Measurements from ENCODE around the gene BMP5.

The BMP5 gene

GRCh38 chr6:55811074-55811473 is 64.3 kb downstream of the BMP5 start:
- DNase-seq (ENCODE audit: low read depth in 2 of 2), result no peak

DNA sequence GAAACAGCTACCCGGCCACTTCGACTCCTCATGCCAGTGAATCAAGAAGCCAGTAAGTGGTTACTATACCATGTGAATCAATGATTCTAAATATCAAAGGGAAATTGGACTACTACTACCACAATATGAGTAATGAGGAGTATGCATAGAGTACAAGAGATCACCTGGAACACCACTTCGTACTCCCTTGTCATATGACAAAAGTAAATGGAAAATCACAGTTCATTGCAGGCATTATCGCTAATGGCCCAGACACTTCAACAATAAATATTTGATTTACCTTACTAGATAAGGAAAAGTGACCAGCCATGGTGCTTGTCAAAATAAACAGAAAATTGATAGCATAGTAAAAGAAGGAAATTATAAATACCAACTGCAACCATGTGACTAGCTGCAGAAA is 73.1 kb downstream of the BMP5 start:
- no peak for DNase-seq (ENCODE audit: low read depth in 2 of 2)

- DNase-seq (ENCODE audit: low read depth in 2 of 2), result no peak
Observed at GRCh38 chr6:55798571-55798970, 76.8 kb downstream of the BMP5 start.

DNA sequence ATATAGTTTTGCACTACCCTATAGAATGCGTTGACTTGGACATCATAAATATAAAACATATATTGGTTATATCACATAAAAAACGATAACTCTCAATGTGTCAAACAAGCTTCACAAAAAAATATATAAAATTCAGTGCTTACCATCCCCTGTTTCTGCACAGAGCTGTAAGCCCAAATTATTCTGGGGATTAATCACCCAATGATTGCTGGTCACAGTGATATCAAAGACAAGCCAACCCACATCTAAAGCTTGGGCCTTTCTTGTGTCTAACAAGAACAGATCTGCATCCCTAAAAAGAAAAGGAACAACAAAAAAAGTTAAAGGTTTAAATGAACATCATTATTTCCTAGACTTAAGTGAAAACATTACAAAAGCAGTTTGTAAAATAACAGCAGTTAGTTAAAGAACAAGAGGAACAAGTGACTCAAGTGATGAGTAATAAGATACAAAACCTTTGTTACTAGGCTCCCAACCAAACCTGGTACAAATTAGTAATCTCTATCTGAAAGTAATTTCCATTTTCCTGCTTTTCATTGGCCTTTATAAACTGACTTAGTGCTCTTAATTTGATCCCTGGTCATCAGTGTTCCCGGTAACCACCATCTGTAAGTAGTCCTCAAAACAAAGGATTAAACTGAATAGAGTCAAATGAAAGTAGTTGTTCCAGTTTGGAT is 81.1 kb downstream of the BMP5 start:
- no peak for DNase-seq (ENCODE audit: low read depth in 2 of 2)

- DNase-seq (ENCODE audit: low read depth in 2 of 2), result no peak
Observed at GRCh38 chr6:55785273-55785672, 90.1 kb downstream of the BMP5 start.

DNA sequence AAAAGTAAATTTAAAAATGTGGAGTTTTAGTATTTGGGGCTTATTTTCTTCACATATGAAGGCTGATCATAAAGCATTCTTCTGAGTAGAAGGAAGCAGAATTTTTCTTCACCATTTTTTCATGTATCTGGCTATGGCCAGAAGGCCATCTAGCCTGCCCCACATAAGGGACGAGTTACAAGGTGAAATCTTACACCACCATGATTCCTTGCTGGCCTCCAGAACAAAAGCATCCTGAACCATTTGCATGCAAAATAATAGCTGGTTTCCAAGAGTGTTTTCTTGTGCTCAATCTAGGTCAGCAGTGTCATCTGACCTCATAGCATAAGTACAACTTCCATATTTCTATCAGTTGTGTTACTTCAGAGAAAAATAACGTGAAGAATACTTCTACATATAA is 93.1 kb downstream of the BMP5 start:
- DNase-seq (ENCODE audit: low read depth in 2 of 2), result no peak

DNA sequence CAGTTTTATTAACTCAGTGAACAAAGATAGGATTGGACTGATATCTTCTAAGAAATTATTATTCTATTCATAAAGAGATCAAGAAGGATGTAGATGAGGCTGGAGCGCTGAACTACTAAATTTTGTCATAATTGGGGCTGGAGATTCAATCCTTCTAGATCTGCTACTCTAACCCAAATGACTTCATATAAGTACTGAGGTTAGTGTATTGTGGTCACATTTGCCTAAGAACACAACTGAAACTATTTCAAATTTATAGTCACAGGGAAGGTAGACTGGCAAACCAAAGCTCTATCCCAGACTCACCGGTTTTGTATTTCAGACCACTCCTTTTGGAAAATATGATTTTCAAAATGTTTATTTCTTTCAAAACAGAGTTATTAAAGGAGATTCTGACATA is 96.7 kb downstream of the BMP5 start:
- no peak for DNase-seq (ENCODE audit: low read depth in 2 of 2)

GRCh38 chr6:55777469-55777868 is 97.9 kb downstream of the BMP5 start:
- no peak for DNase-seq (ENCODE audit: low read depth in 2 of 2)

GRCh38 chr6:55776113-55776512 is 99.3 kb downstream of the BMP5 start:
- DNase-seq (ENCODE audit: low read depth in 2 of 2), result no peak

GRCh38 chr6:55775029-55775318 is 100.4 kb downstream of the BMP5 start:
- no peak for DNase-seq (ENCODE audit: low read depth in 2 of 2)

DNA sequence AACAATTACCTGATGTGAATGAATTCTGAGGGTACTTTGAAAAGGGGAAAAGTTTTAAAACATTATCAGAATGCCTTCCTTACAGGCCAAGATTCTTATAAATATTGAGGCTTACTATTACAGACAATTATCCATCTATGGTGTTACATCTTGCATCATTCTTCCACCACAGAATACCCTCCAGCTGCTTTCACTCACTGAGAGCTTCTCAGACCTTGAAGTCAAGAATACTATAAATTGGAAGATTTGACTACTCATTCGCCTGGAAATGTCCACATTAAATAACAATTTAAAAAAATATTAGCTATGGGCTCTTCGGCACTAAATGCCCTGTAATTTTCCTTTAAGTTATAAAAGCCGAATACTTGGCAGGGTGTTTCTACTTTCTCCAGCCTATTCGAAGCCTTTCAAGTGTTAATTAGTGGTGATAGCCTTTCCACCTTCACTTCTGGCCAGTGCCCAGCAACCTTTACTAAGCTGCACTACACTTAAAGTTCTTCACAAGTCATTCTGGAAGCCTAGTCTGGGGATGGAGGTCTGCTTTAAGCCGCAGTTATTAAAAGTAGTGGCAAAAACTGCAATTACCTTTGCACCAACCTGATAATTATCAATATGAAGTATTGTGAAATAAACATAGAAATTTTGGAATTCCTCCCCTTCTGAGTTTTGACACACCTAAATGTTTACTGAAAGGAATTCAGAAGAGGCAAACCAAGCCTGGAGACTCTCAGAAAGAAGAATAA is 100.9 kb downstream of the BMP5 start:
- DNase-seq (ENCODE audit: low read depth in 2 of 2), result no peak

DNA sequence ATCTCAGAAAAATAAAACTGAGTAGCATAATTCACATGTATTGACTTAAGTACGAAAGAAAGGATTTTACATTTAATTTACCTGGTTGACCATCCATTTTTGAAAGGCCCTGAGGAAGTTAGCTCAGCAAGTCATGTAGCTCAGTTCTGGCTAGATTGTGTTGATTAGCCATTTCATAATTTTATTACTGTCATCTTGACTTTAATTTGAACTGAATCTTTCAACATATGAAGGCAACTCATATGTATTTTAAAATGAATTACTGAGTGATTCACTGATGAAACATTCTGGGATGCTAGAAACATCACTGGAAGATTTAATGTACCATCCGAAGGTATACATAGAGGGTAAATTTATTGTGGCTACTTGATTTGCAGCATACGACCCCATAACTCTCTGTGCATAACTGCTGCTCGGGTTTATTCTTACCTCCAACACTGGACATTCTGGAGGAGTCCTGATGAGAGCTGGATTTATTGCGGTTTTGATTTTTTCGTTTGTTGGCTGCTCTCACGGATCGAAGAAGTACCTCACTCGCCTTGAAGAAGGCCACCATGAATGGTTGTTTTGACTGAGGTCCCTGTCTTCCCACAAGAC is 101.7 kb downstream of the BMP5 start:
- no peak for DNase-seq (ENCODE audit: low read depth in 2 of 2)

DNA sequence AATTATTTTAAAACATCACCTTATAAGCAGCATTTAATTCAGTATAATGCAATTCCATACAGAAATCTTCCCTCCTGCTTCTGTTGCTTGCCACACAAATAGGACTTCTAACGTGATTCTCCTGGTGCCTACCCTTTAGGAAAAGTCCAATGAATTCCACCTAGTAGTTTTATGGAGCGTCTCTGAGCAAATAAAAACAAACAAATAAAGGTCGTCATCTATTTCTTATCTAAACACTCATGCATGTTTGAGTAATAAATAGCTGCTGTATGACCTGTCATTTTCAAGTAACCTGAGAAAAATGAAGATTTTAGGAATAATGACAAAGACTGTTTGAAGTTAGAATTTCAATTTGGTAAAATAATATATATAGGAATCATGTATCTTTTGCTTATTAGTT is 102.7 kb downstream of the BMP5 start:
- DNase-seq (ENCODE audit: low read depth in 2 of 2), result no peak

GRCh38 chr6:55759536-55759935 is 115.9 kb downstream of the BMP5 start:
- DNase-seq (ENCODE audit: low read depth in 2 of 2), result no peak

DNA sequence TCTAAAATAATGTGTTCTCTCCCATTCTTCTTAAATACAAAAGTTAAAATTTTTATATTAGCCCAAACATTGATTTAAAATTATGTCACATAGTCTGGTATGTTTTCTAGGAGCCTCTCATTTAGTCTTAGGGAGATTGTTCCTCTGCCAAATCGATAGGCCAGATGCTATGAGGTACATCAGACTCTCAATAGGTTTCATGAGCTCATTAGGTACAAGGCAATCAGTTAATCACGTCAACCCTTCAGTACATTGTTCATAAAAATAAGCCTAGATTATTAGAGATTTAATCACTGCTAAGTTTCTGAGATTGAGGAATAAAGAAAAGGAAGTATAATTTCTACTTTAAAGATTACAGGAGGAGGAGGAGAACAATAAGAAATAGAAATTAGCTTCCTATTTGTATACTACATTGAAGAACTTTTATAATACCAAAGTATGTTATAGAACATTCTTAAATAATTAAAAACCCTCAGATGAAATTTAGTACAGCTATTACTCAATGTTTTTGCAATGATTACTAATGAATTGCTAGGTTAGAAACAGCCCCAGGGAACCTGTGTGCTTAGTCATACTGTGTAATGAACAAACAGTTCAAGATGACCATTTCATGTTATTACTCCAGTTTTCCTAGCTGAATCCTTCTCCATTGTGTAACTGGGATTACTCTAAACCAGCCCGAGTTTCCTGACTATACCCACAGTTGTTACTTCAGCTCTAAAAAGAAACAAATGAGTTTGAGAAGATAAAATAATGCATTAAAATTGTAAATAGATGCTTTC is 117.0 kb downstream of the BMP5 start:
- no peak for DNase-seq (ENCODE audit: low read depth in 2 of 2)

- no peak for DNase-seq (ENCODE audit: low read depth in 2 of 2)
Observed at GRCh38 chr6:55756531-55757031, 118.8 kb downstream of the BMP5 start.

- no peak for DNase-seq (ENCODE audit: low read depth in 2 of 2)
Observed at GRCh38 chr6:55748880-55749279, 126.5 kb downstream of the BMP5 start.

- no peak for DNase-seq (ENCODE audit: low read depth in 2 of 2)
Observed at GRCh38 chr6:55746473-55746872, 128.9 kb downstream of the BMP5 start.

- DNase-seq (ENCODE audit: low read depth in 2 of 2), result no peak
Observed at GRCh38 chr6:55734256-55734655, 141.1 kb downstream of the BMP5 start.

DNA sequence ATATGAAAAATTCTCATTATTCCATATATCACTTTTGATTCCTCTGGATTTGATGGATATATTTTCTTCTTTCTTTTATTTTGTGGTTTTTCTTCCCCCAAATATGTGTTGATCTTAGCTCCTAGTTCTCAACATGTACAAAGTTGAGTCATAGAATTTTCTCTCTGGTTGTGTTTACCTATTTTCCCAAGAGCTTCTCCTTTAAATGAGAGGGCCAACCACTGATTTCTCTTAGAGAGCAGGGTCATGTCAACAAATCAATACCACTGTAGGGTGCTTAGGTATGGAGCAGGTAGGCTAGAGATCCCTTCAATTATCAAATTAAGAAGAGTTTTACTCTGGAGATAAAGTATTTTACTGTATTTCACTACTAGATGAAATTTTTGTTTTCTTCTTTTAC is 145.7 kb downstream of the BMP5 start:
- no peak for DNase-seq (ENCODE audit: low read depth in 2 of 2)

DNA sequence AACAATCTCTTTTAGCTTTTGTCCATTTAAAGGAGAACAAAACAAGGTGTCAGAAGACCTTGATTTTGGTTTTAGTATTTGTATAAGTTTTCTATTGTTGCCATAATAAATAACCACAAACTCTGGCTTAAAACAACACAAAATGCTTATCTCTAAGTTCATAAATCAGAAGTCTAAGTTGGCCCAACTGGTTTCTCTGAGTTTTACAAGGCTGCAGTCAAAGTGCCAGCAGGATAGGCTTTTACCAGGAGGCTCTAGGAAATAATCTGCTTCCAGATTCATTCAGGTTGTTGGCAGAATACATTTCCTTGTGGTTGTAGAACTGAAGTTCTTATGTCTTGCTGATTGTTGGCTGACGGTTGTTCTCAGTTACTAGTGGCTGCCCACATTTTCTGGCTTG is 149.2 kb downstream of the BMP5 start:
- DNase-seq (ENCODE audit: low read depth in 2 of 2), result no peak

DNA sequence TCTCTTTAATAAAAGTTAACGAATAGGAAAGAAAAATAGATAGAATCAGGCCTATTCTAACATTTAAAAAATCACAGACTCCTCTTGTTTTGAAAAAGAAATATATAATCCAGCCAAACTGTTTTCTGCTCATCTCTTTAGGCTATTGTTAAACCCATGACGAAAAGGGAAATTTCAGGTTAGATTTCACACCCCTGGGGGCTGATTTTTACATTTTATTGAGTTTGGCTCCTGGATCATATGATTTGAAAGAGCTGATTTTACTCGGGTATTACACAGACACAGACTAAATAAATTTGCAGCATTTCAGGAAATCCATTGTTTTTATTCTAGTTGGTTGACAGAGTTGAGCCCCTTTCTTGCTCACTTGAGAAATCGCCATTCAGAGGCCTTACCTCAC is 160.6 kb downstream of the BMP5 start:
- DNase-seq (ENCODE audit: low read depth in 2 of 2), result no peak

GRCh38 chr6:55713436-55713835 is 162.0 kb downstream of the BMP5 start:
- DNase-seq (ENCODE audit: low read depth in 2 of 2), result no peak

All from stimulated activated CD8-positive, alpha-beta memory T cell treated with anti-CD3 and anti-CD28 coated beads, Interleukin-7, amount 100 ng/mL, for 1 hour (primary cell).